Ureter (tissue), 1 donor: ENCODE results near the gene LIPI. TPM values are rescaled to one million over a fixed set of nuclear protein-coding genes. Genes with fewer than 3 reads are reported as not detected.
"Not testable (repeated sequence)": the region's sequence is repeated elsewhere in the genome, so short reads cannot be mapped to it uniquely, and the experiment has no call there.

Source experiments
- DNase-seq: peaks from one replicate; pipeline ENCODE4 v3.0.0-alpha.2; 2020; ENCODE audit warnings: low spot score
- total RNA-seq: library from RNA; stranded (reverse); gene quantifications from one replicate; pipeline ENCODE4 v1.2.4, GENCODE V29; 2023
- donor health status: DM: yes; HTN: yes; CAD: no.

Gene LIPI
- total RNA-seq, 1 donor from 2014 or later = not detected

GRCh38 chr21:14074177-14074576 is 136.6 kb downstream of the LIPI start:
- DNase-seq = no peak

- DNase-seq = no peak
Observed at GRCh38 chr21:14073615-14074014, 137.1 kb downstream of the LIPI start.

- DNase-seq = no peak
Observed at GRCh38 chr21:14072761-14073535, 137.8 kb downstream of the LIPI start.

DNA sequence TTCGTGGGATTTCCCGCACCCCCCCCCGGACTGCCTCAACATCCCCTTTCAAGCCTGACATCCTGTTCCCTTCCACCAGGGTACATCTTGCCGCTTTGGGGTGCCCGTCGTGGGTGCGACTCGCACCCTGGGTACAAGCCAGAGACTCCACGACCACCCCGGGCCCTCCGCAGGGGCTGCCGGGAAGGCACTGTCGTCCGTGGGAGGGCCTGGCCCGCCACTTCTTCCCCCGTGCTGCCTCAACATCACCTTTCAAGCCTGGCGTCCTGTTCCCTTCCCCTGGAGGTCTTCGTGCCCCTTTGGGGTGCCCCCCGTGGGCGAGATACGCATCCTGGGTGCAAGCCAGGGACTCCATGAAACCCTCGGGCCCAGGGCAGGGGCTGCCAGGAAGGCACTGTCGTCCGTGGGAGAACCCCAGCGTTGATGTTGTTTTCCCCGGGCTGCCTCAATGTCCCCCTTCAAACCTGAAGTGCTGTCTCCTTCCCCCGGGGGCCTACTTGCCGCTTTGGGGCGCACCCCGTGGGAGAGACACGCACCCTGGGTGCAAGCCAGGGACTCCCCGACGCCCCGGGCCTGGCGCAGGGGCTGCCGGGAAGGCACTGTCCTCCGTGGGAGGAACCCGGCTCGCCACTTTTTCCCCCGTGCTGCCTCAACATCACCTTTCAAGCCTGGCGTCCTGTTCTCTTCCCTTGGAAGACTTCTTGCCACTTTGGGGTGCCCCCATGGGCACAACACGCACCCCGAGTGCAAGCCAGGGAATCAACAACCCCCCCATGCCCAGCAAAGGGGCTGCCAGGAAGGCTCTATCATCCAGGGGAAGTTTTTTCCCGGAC is 138.6 kb downstream of the LIPI start:
- no peak for DNase-seq

- no peak for DNase-seq
Observed at GRCh38 chr21:14070968-14071367, 139.8 kb downstream of the LIPI start.

DNA sequence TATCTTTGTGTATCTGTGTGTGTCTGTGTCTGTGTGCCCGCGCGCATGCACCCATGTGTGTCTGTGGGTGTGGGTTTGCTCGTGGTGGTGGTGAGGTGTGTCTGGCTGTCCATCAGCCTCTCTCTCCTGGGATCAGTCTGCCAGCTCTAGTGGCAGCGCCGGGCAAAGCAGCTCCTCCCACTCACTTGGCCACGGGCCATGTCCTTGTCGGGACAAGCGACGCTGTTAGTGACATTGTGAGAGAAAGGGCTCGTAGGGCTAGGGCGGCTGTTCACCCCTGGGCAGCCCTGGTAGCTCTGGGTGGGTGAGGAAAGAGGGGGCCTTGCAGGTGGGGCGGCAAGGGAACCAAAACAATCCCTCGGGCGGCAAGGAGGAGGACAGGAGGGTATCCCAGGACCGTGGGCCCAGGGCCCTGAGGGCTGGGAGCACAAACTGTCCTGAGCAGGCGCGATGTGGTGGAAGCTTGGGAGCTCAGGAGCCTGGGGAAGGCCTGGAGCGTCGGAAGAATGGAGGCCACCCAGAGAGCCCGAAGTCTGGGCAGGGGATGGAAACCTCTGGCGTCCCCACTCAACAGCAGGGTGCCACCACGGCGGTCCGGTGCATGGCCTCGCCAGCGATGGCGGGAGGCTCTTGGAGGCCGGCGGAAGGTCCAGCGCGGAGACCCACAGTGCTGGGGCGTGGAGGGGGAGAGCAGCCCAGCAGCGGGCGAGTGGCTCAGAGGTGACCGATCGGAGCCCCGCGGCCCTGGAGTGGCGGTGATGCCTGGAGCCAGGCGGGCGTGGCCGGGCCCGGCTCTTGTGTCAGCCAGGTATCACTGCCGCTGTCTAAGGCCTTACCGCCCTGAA is 140.5 kb downstream of the LIPI start:
- DNase-seq = no peak

DNA sequence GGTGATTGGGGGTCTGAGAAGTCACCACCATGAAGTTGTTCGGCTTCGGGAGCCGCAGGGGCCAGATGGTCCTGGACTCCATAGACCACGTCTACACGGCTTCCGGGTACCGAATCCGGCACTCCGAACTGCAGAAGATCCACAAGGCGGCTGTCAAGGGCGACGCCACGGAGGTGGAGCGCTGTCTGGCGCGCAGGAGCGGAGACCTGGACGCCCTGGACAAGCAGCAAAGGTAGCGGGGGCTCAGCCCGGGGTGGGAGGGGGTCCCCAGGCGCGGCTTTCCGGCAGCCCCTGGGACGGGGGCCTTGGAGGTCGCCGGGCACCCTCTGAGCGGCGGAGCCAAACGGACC is 146.5 kb downstream of the LIPI start:
- no peak for DNase-seq

GRCh38 chr21:14063620-14064295 is 147.0 kb downstream of the LIPI start:
- not testable (repeated sequence) for DNase-seq

- not testable (repeated sequence) for DNase-seq
Observed at GRCh38 chr21:14062684-14063083, 148.1 kb downstream of the LIPI start.

- DNase-seq = not testable (repeated sequence)
Observed at GRCh38 chr21:14061820-14062219, 148.9 kb downstream of the LIPI start.

DNA sequence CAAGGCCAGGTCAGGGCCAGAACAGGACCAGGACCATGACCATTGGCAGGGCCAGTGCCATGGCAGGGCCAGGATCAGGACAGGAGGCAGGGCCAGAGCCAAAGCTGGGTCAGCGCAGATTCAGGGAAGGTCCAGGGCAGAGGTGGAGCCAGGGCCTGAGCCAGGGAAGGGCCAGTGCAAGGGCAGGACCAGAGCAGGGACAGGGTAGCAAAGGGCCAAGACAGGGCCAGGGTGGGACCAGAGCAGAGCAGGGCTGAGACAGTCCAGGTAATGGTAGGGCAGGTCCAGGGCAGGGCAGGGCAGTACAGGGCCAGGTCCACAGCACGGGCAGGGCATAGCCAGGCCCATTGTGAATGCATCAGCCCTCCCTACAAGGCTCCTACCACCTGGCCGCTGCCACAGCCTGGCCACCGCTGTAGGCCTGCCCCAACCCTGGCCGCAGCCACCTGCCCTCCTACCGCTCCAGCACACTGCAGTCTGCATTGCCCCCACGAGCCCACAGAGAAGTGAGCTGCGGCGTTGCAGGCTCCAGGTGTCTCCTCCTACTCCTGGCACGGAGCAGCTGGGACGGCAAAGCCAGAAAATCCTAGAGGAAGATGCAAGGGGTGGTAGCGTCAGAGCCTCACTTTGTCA is 151.6 kb downstream of the LIPI start:
- not testable (repeated sequence) for DNase-seq

Other genes starting within 250 kb of the LIPI start
- 9.1 TPM for gene RBM11, start 5.2 kb upstream of the LIPI start, total RNA-seq
- gene HSPA13, start 172.2 kb upstream of the LIPI start, total RNA-seq = 18.2 TPM